Fibroblast of the conjunctiva (primary cell): ENCODE results near the gene EXOC1L.

ENCODE experiments used
- DNase-seq: peaks from one replicate; pipeline ENCODE4 v3.0.0-alpha.2; 2010; ENCODE audit warnings: low read depth

The EXOC1L gene, protein sequence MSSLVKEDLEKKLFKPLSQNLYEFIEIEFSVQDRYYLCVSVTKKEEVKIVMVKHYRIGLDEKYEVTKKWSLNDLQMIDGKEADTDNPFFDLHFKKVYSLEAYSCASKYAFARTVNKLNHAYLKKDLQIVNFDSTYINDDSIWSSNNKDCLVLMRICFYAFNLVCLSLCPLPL

DNA sequence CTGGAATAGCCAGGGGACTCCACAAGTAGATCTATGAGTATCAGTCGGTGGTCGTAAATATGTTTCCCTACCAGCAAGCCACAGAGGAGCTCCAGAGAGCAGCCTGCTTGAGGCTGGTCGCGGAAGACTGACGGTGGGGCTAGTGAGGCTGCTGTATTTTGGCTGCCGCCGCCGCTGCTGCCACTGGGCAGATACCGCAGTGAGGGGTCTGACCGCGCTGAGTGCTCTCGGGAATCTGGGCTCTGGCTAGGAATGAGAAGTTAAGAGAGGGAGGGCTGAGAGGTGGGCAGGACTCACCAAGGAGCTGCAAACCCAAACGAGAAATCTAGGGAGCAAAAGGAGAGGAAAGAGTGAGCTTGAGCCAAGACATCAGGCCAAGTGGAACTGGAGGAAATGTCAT lies at the start of gene EXOC1L:
Gene EXOC1L (plus strand): TSS at position 157 of the 400 bp plus-strand sequence. CDS start 237 bp downstream, at position 394.
- DNase-seq, result no peak

DNA sequence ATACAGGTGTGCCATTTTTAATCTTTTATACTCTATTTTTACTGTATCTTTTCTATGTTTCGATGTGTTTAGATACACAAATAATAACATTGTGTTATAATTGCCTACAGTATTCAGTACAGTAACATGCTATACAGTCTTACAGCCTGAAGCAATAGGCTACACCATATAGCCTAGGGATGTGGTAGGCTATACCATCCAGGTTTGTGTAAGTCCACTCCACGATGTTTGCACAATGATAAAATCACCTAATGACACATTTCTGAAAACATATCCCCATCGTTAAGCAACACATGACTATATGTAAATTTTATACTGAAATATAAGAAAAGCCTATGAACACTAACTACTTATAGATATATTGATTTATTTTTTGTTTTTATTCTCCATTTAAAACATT lies 48.9 kb upstream of the EXOC1L start:
- DNase-seq, result no peak

GRCh38 chr4:55781341-55781740 lies 38.2 kb upstream of the EXOC1L start:
- no peak for DNase-seq

DNA sequence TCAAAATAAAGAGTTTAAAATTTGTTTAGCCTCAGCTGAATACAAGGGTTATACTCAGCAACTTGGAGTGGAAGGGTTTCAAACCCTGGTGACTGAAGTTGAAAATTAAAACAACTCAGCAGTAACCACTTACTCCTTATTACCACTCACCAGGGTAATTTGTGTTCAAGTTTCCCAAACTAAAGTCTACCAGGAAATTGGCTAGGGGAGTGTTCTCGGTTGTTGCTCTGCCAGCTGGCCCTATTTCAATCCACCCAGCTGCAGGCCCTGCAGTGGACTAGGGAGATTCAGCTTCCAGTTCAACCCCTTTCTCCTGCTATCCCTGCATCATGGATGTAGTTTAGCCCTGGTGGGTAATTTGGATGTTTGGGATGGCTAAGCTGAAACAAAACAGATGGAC lies 37.8 kb upstream of the EXOC1L start:
- no peak for DNase-seq

- no peak for DNase-seq
Measured at GRCh38 chr4:55783584-55783983, 36.0 kb upstream of the EXOC1L start.

DNA sequence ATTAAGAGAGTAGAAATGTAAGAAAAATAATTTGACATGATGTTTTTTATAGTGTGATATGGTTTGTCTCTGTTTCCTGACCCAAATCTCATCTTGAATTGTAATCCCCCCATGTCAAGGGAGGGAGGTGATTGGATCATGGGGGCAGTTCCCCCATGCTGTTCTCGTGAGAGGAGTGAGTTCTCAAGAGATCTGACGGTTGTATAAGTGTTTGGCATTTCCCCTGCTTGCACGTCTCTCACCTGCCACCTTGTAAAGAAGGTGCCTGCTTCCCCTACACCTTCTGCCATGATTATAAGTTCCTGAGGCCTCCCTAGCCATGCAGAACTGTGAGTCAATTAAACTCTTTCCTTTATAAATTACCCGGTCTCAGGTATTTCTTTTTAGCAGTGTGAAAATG lies 34.8 kb upstream of the EXOC1L start:
- no peak for DNase-seq

DNA sequence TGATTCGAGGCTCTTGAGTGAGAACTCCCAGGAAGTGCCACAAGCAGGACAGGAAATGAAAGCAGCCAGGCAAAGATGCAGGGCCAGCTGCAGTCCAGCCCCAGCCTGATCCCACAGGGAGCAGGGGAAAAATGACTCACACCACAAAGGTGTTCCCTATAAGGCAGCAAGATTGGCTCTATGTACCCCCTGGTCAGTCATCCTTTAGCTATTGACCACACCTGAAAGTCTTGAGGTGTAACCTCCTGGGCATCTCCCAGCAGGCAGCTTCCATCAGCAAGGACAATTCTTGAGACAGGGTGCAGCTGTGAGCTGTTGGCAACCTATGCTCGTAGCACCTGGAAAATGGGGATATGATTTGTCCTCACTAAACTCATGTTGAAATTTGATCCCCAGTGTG lies 27.9 kb upstream of the EXOC1L start:
- no peak for DNase-seq

DNA sequence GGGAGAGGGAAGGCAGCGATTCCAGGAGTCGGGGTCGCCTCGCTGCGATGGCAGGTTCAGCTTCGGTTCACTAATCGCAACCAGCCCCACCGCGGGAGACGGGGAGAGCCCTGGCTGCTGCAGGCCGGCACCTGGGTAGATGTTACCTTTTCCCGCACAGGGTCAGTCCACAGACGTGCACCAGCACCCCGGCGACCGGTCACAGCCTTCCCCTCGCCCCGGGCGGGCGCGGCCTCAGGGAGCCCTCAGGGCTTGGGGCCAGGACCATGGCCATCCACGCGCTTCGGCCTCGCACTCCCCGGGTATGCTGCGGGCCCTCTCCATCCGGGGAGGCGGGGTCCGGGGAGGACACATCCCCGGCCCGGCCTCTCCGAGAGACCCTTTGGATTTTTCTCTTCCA lies 26.1 kb upstream of the EXOC1L start:
- no peak for DNase-seq

- DNase-seq, result no peak
Measured at GRCh38 chr4:55794053-55794452, 25.5 kb upstream of the EXOC1L start.

DNA sequence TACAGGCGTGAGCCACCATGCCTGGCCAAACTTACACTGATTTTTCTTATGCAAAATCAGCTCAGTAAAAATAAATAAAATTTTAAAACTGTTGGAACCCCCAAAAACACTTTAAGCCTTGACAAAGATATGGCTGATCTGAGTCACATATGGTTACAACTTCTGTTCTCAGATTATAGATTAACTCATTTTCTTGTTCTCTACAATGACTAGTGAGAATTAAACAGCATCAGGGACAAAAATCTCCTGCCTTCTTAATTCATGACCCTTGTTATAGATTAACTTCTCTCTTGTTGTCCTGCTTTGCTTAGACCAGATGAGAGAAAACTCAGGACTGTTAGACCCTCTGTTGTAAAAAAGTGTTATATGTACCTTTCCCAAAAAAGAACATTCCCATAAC lies 24.2 kb upstream of the EXOC1L start:
- no peak for DNase-seq

- DNase-seq, result no peak
Measured at GRCh38 chr4:55801498-55801897, 18.1 kb upstream of the EXOC1L start.

- no peak for DNase-seq
Measured at GRCh38 chr4:55807556-55807955, 12.0 kb upstream of the EXOC1L start.

DNA sequence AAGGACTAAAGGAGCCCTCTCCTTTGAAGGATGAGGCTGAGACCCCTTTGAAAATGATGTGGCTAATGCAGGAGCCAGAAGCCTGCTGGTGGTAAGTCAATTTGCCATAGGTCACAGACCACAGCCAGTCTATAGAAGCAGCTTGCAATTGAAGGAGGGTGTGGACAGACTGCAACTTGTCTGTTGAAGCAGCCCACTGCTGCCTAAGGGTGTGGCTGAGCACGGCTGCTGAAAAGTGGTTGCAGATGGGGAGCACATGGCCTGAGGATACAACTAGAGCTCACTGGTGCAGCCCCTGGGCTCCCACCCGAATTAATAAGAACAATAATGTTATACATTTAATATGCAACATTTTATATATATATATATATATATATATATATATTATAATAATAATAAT lies 11.4 kb upstream of the EXOC1L start:
- no peak for DNase-seq

- DNase-seq, result no peak
Measured at GRCh38 chr4:55808632-55809031, 11.0 kb upstream of the EXOC1L start.

GRCh38 chr4:55817691-55818090 lies 1.9 kb upstream of the EXOC1L start:
- no peak for DNase-seq

GRCh38 chr4:55820279-55820678 lies 689 bp downstream of the EXOC1L start:
- DNase-seq, result no peak

GRCh38 chr4:55822329-55822728 lies 2.7 kb downstream of the EXOC1L start:
- DNase-seq, result no peak

GRCh38 chr4:55824865-55825264 lies 5.3 kb downstream of the EXOC1L start:
- no peak for DNase-seq

DNA sequence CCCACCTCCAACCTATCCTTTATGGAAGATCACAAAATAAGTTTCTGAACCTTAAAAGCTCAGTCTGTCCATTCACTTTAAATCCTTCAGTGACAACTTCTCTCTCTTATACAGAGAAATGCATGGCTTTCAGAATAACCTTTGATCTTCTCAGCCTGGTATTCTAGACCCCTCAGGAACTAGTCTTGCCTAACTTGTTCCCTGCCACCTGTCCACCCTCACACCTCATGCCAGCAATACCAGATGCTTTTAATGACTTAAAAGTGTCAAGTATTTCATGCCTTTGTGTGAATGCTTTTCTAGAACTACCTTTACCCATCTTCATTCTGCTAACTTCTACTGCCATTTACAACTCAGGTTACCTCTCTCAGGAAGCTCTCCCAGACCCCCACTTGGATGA lies 7.4 kb downstream of the EXOC1L start:
- no peak for DNase-seq

DNA sequence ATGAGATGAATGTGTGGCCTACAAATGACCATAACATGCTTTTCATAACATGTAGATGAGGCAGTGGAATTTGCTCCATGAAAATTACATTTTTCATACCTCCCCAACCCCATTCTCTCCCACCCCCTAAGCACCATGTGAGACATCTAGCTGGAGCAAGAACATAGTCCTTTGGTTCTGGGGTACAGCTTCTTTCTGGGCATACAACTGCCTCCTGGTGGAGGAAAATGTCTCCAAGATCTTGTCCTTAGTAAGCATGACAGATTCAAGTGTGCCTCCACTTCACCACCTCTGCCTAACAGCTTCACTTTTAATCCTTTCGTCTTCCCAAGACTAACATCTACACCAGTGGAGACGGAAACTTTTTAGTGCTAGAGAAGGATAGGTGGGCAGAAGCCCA lies 8.0 kb downstream of the EXOC1L start:
- no peak for DNase-seq

DNA sequence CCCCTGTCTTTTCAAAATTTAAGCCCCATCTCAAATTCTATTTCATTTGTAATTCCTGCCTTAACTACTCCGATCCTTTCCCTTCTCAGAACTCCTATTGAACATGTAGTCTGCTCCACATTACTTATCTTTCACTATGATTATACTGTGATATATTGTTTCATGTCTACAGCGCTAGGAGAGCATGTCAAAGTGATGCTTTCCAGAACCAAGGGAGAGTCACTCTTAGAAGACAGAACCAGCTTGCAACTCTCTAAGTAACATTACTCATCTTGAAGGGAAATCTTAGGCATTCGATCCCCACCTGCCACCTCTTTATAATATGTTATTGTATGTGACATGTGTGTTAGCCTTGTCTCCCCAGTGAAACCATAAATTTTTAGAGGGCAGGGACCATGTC lies 10.5 kb downstream of the EXOC1L start:
- no peak for DNase-seq

DNA sequence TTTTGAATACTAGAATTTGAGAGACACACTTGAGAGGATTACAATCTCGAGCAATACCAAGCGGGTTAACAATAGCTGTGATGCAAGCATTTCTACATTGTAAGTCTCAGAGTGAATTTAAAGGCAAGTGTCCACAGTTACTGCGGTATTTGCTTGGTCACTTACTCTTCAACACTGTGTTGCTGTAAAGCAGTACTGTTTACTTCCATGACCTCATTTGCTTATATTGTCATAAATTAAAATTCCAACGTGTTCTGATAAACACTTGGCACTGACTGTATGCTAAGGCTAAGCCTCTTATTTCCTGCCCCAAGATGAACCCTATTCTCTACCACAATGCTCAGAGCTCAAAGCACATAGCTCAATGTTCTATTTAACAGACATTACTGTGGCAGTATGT lies 11.1 kb downstream of the EXOC1L start:
- no peak for DNase-seq

- no peak for DNase-seq
Measured at GRCh38 chr4:55834086-55834795, 14.7 kb downstream of the EXOC1L start.

DNA sequence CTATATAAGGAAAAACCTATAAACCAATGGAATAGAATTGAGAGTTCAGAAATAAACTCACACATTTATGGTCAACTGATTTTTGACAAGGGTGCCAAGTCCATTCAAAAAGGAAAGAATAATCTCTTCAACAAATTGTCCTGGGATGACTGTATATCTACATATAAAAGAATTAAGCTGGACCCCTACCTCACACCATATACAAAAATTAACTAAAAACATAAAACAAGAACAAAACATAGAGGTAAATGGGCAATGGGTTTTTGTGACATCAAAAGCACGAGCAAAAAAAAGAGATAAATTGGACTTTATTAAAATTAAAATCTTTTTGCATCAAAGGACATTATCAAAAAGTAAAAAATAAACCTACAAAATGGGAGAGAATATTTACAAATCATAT lies 18.3 kb downstream of the EXOC1L start:
- DNase-seq, result no peak
